Central memory CD8-positive, alpha-beta T cell (primary cell): ENCODE measurements around the gene GRM4.

Experiments
- ATAC-seq: fragments of 150-1000 bp; cut with Tn5 transposase; replicated peaks from 2 replicates; pipeline ENCODE4 v1.10.0; 2022; ENCODE audit warnings: mild to moderate bottlenecking, moderate FRiP score, moderate number of reproducible peaks; ENCODE audit not compliant: poor library complexity, severe bottlenecking; ENCODE audit errors: extremely low read depth
- DNase-seq, 2 donors: peaks; one replicate each; pipeline ENCODE4 v3.0.0; 2021; ENCODE audit warnings: low spot score in 2 of 2
- H3K27ac Mint-ChIP-seq: one replicate; pipeline ENCODE4 v1.8.0; 2022; ENCODE audit warnings: low read depth, mild to moderate bottlenecking, moderate library complexity, mixed read lengths
- H3K27me3 Mint-ChIP-seq: one replicate; pipeline ENCODE4 v1.8.0; 2022; ENCODE audit warnings: mixed read lengths
- H3K36me3 Mint-ChIP-seq: one replicate; pipeline ENCODE4 v1.8.0; 2022; ENCODE audit warnings: mild to moderate bottlenecking, moderate library complexity, mixed read lengths; ENCODE audit not compliant: insufficient read depth
- H3K4me1 Mint-ChIP-seq: one replicate; pipeline ENCODE4 v1.8.0; 2022; ENCODE audit warnings: mixed read lengths
- H3K4me3 Mint-ChIP-seq: one replicate; pipeline ENCODE4 v1.8.0; 2022; ENCODE audit warnings: mild to moderate bottlenecking, moderate library complexity, mixed read lengths
- H3K9me3 Mint-ChIP-seq: one replicate; pipeline ENCODE4 v1.8.0; 2022; ENCODE audit warnings: mixed read lengths

The GRM4 gene

DNA sequence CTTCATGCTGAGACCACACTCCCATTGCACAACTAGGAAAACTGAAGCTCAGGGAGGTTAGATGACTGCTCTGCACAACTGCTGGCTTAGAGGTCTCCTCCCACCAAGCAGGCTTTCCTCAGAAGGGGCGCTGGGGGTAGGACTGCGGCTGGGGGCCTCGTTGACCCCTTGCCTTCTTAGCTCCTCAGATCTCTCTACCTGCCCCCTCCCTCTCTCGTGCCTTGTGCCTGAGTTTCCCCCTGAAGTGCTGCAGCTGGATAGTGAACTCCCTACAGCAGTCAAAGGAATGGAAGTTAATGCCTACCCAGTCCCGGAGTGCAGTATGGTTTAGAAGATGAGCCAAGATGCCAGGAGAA lies 149.8 kb downstream of the GRM4 start:
- no peak for ATAC-seq
- Mint-ChIP-seq H3K9me3 (no peaks in the 10 kb centered on the region), H3K27ac (no peak overlapping the region), H3K4me1 (no peaks in the 10 kb centered on the region), H3K36me3 (no peaks in the 10 kb centered on the region), H3K4me3 (no peak overlapping the region), H3K27me3 (peaks cover 55% of the 10 kb centered on the region)
- no peak for DNase-seq

- Mint-ChIP-seq H3K36me3 (no peaks in the 10 kb centered on the region), H3K4me1 (no peaks in the 10 kb centered on the region), H3K27ac (no peak overlapping the region), H3K4me3 (no peak overlapping the region), H3K9me3 (no peaks in the 10 kb centered on the region), H3K27me3 (peaks cover 49% of the 10 kb centered on the region)
- ATAC-seq (no peak), DNase-seq (no peak)
Observed at GRCh38 chr6:33995309-33996119, 150.4 kb downstream of the GRM4 start.

DNA sequence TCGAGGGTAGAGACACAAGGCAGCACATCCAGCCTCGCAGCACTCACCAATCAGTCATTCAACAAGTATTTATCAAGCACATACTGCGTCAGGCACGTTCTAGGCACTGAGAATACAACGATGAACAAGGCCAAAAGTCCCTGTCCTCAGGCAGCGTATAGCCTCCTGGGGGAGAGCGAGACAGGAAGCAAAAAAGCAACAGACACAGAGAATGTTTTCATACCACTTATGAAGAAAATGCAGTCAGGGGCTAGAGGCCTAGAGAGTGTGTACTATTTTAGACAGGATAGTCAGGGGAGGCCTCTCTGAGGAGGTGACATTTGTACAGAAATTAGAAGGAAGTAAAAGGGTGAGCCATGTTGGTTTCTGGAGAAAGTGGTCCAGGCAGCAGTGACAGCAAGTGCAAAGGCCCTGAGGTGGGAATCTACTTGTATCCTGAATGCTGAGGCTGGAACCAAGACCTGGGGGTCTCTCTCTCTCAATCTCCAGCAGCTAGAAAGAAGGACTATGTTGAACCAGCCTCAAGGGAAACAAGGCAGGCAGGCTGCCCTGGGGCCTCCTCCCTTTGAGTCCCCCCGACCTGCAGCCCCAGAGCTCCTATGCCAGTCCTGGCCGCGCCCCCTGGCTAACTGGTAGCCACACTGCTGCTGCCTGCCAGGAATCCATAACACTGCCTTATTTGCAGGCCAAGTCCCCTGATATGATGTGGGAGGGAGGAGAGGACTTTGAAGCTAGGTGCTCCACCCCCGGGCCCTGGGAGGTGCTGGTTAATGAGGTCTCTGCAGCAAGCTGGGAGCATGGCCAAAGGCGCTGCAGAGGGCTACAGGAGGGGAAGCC lies 151.2 kb downstream of the GRM4 start:
- H3K27ac Mint-ChIP-seq = no peak overlapping the region
- H3K27me3 Mint-ChIP-seq = peaks cover 41% of the 10 kb centered on the region
- H3K36me3 Mint-ChIP-seq = no peaks in the 10 kb centered on the region
- no peaks in the 10 kb centered on the region for H3K4me1 Mint-ChIP-seq
- H3K9me3 Mint-ChIP-seq = no peaks in the 10 kb centered on the region
- no peak for ATAC-seq
- H3K4me3 Mint-ChIP-seq = no peak overlapping the region
- DNase-seq = no peak

- Mint-ChIP-seq H3K4me1 (no peaks in the 10 kb centered on the region), H3K27me3 (peaks cover 41% of the 10 kb centered on the region), H3K4me3 (no peak overlapping the region), H3K27ac (no peak overlapping the region), H3K36me3 (no peaks in the 10 kb centered on the region), H3K9me3 (no peaks in the 10 kb centered on the region)
- DNase-seq (no peak), ATAC-seq (no peak)
Observed at GRCh38 chr6:33993653-33994471, 152.0 kb downstream of the GRM4 start.

DNA sequence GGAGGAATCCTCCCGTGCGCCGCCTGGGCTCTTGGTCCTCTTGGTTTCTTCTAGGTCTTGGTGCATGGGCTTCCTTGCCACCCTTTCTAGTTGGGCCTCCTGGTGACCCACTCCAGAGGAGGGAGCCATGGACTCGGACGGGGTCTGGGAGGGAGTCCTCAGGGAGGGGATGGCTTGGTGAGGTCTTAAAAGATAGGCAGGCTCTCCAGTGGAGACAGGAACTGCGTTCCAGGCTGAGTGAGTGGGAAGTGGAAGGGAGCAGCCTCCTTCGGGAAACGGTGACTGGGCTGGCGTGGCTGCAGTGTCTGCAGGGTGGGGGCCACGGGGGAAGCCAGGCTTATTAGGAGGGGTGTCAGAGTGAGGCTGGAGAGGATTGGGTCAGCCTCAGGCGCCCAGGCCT lies 152.8 kb downstream of the GRM4 start:
- peaks cover 41% of the 10 kb centered on the region for H3K27me3 Mint-ChIP-seq
- no peaks in the 10 kb centered on the region for H3K36me3 Mint-ChIP-seq
- H3K4me3 Mint-ChIP-seq = no peak overlapping the region
- ATAC-seq (no peak), DNase-seq (no peak)
- no peaks in the 10 kb centered on the region for H3K9me3 Mint-ChIP-seq
- no peak overlapping the region for H3K27ac Mint-ChIP-seq
- H3K4me1 Mint-ChIP-seq = no peaks in the 10 kb centered on the region

DNA sequence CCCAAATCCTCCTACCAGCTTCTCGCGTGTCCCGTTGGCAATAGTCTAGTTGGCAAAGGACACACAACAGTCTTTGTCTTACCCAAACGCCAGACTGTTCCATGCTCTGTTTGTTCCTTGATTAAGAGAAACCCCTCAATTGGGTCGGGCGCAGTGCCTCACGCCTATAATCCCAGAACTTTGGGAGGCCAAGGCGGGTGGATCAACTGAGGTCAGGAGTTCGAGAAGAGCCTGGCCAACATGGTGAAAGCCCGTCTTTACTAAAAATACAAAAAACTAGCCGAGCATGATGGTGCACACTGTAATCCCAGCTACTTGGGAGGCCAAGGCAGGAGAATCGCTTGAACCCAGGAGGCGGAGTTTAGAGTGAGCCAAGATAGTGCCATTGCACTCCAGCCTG lies 153.7 kb downstream of the GRM4 start:
- DNase-seq (no peak), ATAC-seq (no peak)
- Mint-ChIP-seq H3K27me3 (peaks cover 37% of the 10 kb centered on the region), H3K9me3 (no peaks in the 10 kb centered on the region), H3K4me3 (no peak overlapping the region), H3K36me3 (no peaks in the 10 kb centered on the region), H3K4me1 (no peaks in the 10 kb centered on the region), H3K27ac (no peak overlapping the region)

DNA sequence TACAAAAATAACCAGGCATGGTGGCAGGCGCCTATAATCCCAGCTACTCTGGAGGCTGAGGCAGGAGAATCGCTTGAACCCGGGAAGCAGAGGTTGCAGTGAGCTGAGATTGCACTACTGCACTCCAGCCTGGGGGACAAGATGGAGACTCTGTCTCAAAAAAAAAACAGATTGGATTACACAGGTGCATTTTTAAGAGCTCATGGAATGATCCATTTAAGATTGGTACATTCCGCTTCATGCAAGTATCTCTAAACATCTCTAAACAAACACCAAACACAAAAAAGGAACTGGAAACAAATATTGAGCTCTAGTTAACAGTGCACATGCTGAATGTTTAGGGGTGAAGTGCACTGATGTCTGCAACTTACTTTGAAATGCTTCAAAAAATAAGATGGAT lies 154.3 kb downstream of the GRM4 start:
- H3K27ac Mint-ChIP-seq = no peak overlapping the region

GRCh38 chr6:33990061-33990541 lies 155.8 kb downstream of the GRM4 start:
- no peak for ATAC-seq
- peaks cover 22% of the 10 kb centered on the region for H3K27me3 Mint-ChIP-seq
- no peak overlapping the region for H3K4me3 Mint-ChIP-seq
- no peak for DNase-seq
- H3K27ac Mint-ChIP-seq = no peak overlapping the region
- no peaks in the 10 kb centered on the region for H3K36me3 Mint-ChIP-seq
- no peaks in the 10 kb centered on the region for H3K9me3 Mint-ChIP-seq
- H3K4me1 Mint-ChIP-seq = no peaks in the 10 kb centered on the region

More for the DNA sequence above, 154.3 kb downstream of the GRM4 start:
- DNase-seq = no peak
- Mint-ChIP-seq H3K36me3 (no peaks in the 10 kb centered on the region), H3K4me3 (no peak overlapping the region), H3K27me3 (peaks cover 31% of the 10 kb centered on the region), H3K4me1 (no peaks in the 10 kb centered on the region), H3K9me3 (no peaks in the 10 kb centered on the region)
- no peak for ATAC-seq

GRCh38 chr6:33989016-33989854 lies 156.7 kb downstream of the GRM4 start:
- Mint-ChIP-seq H3K9me3 (no peaks in the 10 kb centered on the region), H3K27ac (no peak overlapping the region), H3K4me3 (no peak overlapping the region), H3K27me3 (peaks cover 26% of the 10 kb centered on the region), H3K36me3 (no peaks in the 10 kb centered on the region), H3K4me1 (no peaks in the 10 kb centered on the region)
- ATAC-seq (no peak), DNase-seq (no peak)

- H3K27me3 Mint-ChIP-seq = peaks cover 26% of the 10 kb centered on the region
- ATAC-seq = no peak
- no peaks in the 10 kb centered on the region for H3K36me3 Mint-ChIP-seq
- H3K9me3 Mint-ChIP-seq = no peaks in the 10 kb centered on the region
- H3K27ac Mint-ChIP-seq = no peak overlapping the region
- peaks cover 2% of the 10 kb centered on the region for H3K4me1 Mint-ChIP-seq
- no peak for DNase-seq
- H3K4me3 Mint-ChIP-seq = no peak overlapping the region
Observed at GRCh38 chr6:33988121-33989015, 157.5 kb downstream of the GRM4 start.

- Mint-ChIP-seq H3K27ac (no peak overlapping the region), H3K27me3 (peaks cover 20% of the 10 kb centered on the region), H3K4me1 (peaks cover 5% of the 10 kb centered on the region), H3K9me3 (no peaks in the 10 kb centered on the region), H3K4me3 (no peak overlapping the region), H3K36me3 (no peaks in the 10 kb centered on the region)
- ATAC-seq (no peak), DNase-seq (no peak)
Observed at GRCh38 chr6:33987531-33988021, 158.3 kb downstream of the GRM4 start.
